ENCODE data around the gene SSX3.
"Not testable (repeated sequence)": the region's sequence is repeated elsewhere in the genome, so short reads cannot be mapped to it uniquely, and the experiment has no call there.

- TF ChIP-seq POLR2AphosphoS5, POLR2A (IDR thresholded peaks at IDR 0.05): not testable (repeated sequence)
- TF ChIP-seq, protein P1, sequence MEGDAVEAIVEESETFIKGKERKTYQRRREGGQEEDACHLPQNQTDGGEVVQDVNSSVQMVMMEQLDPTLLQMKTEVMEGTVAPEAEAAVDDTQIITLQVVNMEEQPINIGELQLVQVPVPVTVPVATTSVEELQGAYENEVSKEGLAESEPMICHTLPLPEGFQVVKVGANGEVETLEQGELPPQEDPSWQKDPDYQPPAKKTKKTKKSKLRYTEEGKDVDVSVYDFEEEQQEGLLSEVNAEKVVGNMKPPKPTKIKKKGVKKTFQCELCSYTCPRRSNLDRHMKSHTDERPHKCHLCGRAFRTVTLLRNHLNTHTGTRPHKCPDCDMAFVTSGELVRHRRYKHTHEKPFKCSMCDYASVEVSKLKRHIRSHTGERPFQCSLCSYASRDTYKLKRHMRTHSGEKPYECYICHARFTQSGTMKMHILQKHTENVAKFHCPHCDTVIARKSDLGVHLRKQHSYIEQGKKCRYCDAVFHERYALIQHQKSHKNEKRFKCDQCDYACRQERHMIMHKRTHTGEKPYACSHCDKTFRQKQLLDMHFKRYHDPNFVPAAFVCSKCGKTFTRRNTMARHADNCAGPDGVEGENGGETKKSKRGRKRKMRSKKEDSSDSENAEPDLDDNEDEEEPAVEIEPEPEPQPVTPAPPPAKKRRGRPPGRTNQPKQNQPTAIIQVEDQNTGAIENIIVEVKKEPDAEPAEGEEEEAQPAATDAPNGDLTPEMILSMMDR (IDR thresholded peaks at IDR 0.05), result not testable (repeated sequence)
Measured at GRCh38 chrX:48359281-48359680, 2.8 kb upstream of the SSX3 start.
